HUES64 (cell line): ENCODE data around the gene HTR6.
"Not testable (repeated sequence)": the region's sequence is repeated elsewhere in the genome, so short reads cannot be mapped to it uniquely, and the experiment has no call there.

Experiments
- H3K27ac ChIP-seq: 2 replicates; pipeline ENCODE4 v1.7.0; 2013; ENCODE audit warnings: low read depth, low read length, inconsistent platforms
- H3K27me3 ChIP-seq: 2 replicates; pipeline ENCODE4 v1.6.1; 2013; ENCODE audit warnings: mild to moderate bottlenecking, low read length; ENCODE audit not compliant: insufficient read depth
- H3K36me3 ChIP-seq: 2 replicates; pipeline ENCODE4 v1.6.1; 2013; ENCODE audit warnings: mild to moderate bottlenecking, low read length; ENCODE audit not compliant: insufficient read depth
- H3K4me1 ChIP-seq: 2 replicates; pipeline ENCODE4 v1.6.1; 2013; ENCODE audit warnings: mild to moderate bottlenecking, low read length, moderate library complexity; ENCODE audit not compliant: insufficient read depth
- H3K4me3 ChIP-seq: 2 replicates; pipeline ENCODE4 v1.5.1; 2013; ENCODE audit warnings: mild to moderate bottlenecking, low read length, moderate library complexity
- H3K9ac ChIP-seq: 2 replicates; pipeline ENCODE4 v1.6.1; 2013; ENCODE audit warnings: mild to moderate bottlenecking, low read depth, low read length
- H3K9me3 ChIP-seq: 2 replicates; pipeline ENCODE4 v1.6.1; 2013; ENCODE audit warnings: low read depth, low read length; ENCODE audit not compliant: insufficient read depth
- WGBS: fragments of 150-250, 120-280 bp; methylation state at CpG from one replicate; pipeline ENCODE4 v1.1.7; 2013; ENCODE audit warnings: missing lambda C conversion rate; 5-methylcytosine and 5-hydroxymethylcytosine counted together

The HTR6 gene

DNA sequence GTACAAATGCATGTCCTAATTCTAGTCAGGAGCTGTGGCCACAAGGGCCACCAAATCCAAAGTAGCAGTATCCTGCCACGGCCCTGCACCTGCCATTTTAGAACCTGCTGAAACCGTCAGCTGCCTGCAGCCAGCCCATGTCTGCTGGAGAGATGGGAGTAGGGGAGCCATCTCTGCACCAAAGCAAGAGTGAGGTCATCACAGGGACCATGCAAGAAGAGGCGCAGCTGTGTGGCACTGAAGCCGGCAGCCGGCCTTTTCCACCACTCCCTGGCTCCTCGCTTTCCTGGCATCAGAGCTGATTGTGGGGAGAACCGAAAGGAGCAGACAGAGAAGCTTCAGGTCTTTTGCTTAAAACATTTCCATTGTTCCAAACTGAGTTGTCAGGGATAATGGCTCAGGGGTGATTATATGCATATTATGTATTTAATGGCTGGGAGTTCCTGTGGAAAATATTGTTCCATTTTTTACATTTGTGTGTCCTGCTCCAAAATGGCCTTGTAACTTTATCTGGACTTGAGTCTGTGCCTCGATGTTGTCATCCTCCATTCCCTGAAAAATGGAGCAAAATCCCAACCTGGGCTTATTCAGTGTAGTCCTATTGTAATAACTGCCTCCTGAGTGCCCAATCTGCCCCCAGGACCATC lies 39.3 kb upstream of the HTR6 start:
- Histone ChIP-seq H3K9ac (no peak overlapping the region), H3K27ac (no peak overlapping the region), H3K9me3 (no peaks in the 10 kb centered on the region), H3K36me3 (peaks cover 48% of the 10 kb centered on the region), H3K4me1 (peaks cover 10% of the 10 kb centered on the region; the same call in 1 of the 2 replicates), H3K4me3 (no peak overlapping the region), H3K27me3 (no peaks in the 10 kb centered on the region)
- WGBS, result 96% methylated on average over 8 of the region's 8 CpGs

GRCh38 chr1:19628879-19629278 lies 35.8 kb upstream of the HTR6 start:
- Histone ChIP-seq H3K27me3 (no peaks in the 10 kb centered on the region), H3K9ac (no peak overlapping the region), H3K27ac (peak overlapping the region; percentile 28; the same call in 1 of the 2 replicates), H3K9me3 (no peaks in the 10 kb centered on the region), H3K4me3 (no peak overlapping the region), H3K36me3 (peaks cover 40% of the 10 kb centered on the region), H3K4me1 (peaks cover 9% of the 10 kb centered on the region; the same call in 1 of the 2 replicates)
- 66% methylated on average over 3 of the region's 3 CpGs for WGBS

DNA sequence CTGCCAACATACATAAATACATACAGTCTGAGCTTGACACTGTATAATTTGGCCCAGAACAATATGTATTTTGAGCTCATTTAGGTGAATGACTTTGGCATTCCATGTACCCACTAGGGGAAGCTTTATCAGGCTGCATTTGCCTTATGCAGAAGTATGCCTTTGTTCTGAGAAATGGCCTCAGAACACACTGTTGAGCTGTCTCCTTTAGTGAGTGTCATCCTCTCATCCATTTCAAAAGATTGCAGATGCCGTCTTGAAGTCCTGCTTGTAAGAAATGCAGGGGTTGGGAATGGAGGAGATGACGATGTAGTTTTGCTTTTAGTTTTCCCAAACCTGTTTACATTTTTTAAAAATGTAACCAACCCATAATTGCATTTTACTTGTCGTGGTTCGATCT lies 35.3 kb upstream of the HTR6 start:
- H3K27ac ChIP-seq, result peak overlapping the region; percentile 28; the same call in 1 of the 2 replicates
- 82% methylated on average over 2 of the region's 4 CpGs for WGBS
- H3K9ac ChIP-seq, result no peak overlapping the region
- H3K4me1 ChIP-seq, result peaks cover 9% of the 10 kb centered on the region; the same call in 1 of the 2 replicates
- H3K9me3 ChIP-seq, result no peaks in the 10 kb centered on the region
- H3K27me3 ChIP-seq, result no peaks in the 10 kb centered on the region
- no peak overlapping the region for H3K4me3 ChIP-seq
- peaks cover 38% of the 10 kb centered on the region for H3K36me3 ChIP-seq

GRCh38 chr1:19630192-19630591 lies 34.5 kb upstream of the HTR6 start:
- H3K4me3 ChIP-seq, H3K27ac ChIP-seq, H3K9ac ChIP-seq, H3K27me3 ChIP-seq, H3K4me1 ChIP-seq, H3K9me3 ChIP-seq: not testable (repeated sequence)
- 92% methylated on average over 1 of the region's 1 CpG for WGBS
- H3K36me3 ChIP-seq, result peaks cover 31% of the 10 kb centered on the region

DNA sequence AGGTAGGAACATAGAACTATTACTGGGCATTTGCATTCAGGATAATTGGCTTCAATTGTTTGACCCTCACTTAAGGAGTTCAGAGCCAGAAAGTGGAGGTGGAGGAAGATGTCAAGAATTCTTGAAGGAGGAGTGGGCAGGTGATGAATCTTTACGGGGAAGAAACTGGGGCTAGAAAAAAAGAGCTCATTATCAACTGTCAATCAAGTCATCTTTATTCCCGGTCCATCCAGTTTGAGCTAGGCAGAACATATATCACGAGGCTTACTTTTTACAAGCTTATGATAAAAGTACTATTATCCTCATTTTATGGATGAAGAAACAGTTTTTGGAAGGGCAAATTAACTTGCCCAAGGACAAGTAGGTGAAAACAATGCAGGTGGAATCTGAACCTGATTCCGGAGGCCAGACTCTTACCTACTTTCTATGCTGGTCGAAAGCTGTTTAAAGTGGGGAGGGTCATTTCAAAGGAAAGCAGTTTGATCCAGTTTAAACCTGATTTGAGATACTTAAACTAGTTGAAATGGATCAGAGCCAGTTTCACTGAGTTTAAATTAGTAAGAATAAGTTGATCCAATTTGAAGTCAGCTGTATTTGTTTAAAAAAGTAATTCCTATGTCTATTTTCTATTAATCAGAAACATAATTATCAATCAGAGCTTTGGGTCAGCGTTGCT lies 33.8 kb upstream of the HTR6 start:
- Histone ChIP-seq H3K27me3 (no peaks in the 10 kb centered on the region), H3K36me3 (peaks cover 25% of the 10 kb centered on the region), H3K4me3 (no peak overlapping the region), H3K9me3 (no peaks in the 10 kb centered on the region), H3K4me1 (peaks cover 9% of the 10 kb centered on the region; the same call in 1 of the 2 replicates), H3K9ac (no peak overlapping the region), H3K27ac (no peak overlapping the region)
- WGBS, result 86% methylated on average over 6 of the region's 6 CpGs

DNA sequence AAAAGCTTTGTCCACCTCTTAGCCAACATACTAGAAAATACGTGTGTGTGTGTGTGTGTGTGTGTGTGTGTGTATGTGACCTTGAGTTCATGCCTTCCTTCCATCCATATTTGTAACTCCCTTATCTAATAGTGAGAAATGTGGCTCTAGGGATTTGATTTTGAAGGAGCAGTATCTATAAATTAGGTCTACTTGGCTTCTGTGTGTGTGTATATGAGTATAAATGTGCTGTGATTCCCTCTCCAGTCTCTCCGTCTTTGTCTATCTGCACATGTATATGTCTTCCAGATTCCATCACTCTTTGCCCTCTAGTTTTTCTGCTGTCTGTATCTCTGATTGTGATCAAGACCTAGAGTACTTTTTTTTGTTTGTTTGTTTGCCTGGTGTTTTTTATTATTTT lies 32.5 kb upstream of the HTR6 start:
- Histone ChIP-seq H3K27ac (no peak overlapping the region), H3K4me3 (no peak overlapping the region), H3K27me3 (no peaks in the 10 kb centered on the region), H3K9ac (no peak overlapping the region), H3K9me3 (no peaks in the 10 kb centered on the region), H3K36me3 (peaks cover 12% of the 10 kb centered on the region), H3K4me1 (peaks cover 9% of the 10 kb centered on the region; the same call in 1 of the 2 replicates)
- WGBS, result 100% methylated on average over 1 of the region's 2 CpGs

DNA sequence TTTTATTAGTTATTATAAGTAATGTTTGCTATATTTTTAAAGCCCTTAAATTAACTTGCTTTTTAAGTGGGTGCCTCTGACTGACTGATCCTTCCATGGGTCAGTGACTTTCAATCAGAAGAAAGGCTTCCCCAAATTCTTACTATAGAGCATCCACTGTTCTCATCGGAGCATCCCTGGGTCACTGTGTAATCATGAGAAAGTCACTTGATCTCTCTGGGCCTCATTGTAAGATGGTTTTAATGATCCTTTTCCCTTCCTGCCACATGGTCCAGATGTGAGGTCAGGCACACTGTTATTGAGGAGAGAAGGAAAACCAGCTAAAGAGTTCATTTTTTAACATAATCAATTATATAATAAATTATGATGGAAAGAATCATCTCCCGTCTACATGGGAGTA lies 31.6 kb upstream of the HTR6 start:
- no peak overlapping the region for H3K27ac ChIP-seq
- H3K27me3 ChIP-seq, result no peaks in the 10 kb centered on the region
- H3K4me3 ChIP-seq, result no peak overlapping the region
- peaks cover 9% of the 10 kb centered on the region; the same call in 1 of the 2 replicates for H3K4me1 ChIP-seq
- 95% methylated on average over 2 of the region's 2 CpGs for WGBS
- no peak overlapping the region for H3K9ac ChIP-seq
- 0 out of 2 replicates have a peak, but pooled peaks cover 4% of the 10 kb centered on the region for H3K36me3 ChIP-seq
- no peaks in the 10 kb centered on the region for H3K9me3 ChIP-seq

DNA sequence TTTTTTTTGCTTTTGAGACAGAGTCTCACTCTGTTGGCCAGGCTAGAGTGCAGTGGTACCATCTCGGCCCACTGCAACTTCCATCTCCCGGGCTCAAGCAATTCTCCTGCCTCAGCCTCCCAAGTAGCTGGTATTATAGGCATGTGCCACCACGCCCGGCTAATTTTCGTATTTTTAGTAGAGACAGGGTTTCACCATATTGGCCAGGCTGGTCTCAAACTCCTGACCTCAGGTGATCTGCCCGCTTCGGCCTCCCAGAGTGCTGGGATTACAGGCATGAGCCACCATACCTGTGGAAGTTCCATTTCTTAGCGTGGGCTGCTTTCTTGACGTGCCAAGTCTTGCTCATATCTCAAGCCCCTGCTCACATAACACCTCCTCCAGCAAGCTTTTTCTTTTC lies 29.6 kb upstream of the HTR6 start:
- not testable (repeated sequence) for H3K27ac ChIP-seq, H3K4me1 ChIP-seq, H3K27me3 ChIP-seq, H3K4me3 ChIP-seq, H3K9ac ChIP-seq, H3K36me3 ChIP-seq, H3K9me3 ChIP-seq
- WGBS, result 95% methylated on average over 9 of the region's 9 CpGs

- Histone ChIP-seq H3K27ac (no peak overlapping the region), H3K9me3 (no peaks in the 10 kb centered on the region), H3K27me3 (no peaks in the 10 kb centered on the region), H3K9ac (no peak overlapping the region), H3K4me1 (no peaks in the 10 kb centered on the region; the same call in 1 of the 2 replicates), H3K4me3 (no peak overlapping the region), H3K36me3 (no peaks in the 10 kb centered on the region)
- WGBS, result 92% methylated on average over 4 of the region's 4 CpGs
These were observed 29.0 kb upstream of the HTR6 start for GRCh38 chr1:19635646-19636045.

- H3K4me1 ChIP-seq, result no peaks in the 10 kb centered on the region; the same call in 1 of the 2 replicates
- H3K9me3 ChIP-seq, result no peaks in the 10 kb centered on the region
- 95% methylated on average over 5 of the region's 5 CpGs for WGBS
- H3K4me3 ChIP-seq, result no peak overlapping the region
- H3K27me3 ChIP-seq, result peaks cover 2% of the 10 kb centered on the region
- H3K9ac ChIP-seq, result no peak overlapping the region
- H3K27ac ChIP-seq, result no peak overlapping the region
- no peaks in the 10 kb centered on the region for H3K36me3 ChIP-seq
These were observed 28.6 kb upstream of the HTR6 start for GRCh38 chr1:19636065-19636464.

GRCh38 chr1:19636749-19637148 lies 27.9 kb upstream of the HTR6 start:
- WGBS, result 93% methylated on average over 10 of the region's 10 CpGs
- not testable (repeated sequence) for H3K4me3 ChIP-seq

More at GRCh38 chr1:19636749-19637148, 27.9 kb upstream of the HTR6 start:
- H3K4me1 ChIP-seq, H3K9me3 ChIP-seq, H3K27ac ChIP-seq, H3K36me3 ChIP-seq, H3K9ac ChIP-seq, H3K27me3 ChIP-seq: not testable (repeated sequence)
